HG03571 (cell line): ENCODE data around the gene LAMA5.

ENCODE experiments used
- ATAC-seq: cut with Tn5 transposase; IDR thresholded peaks from one replicate; pipeline ENCODE4 v1.9.1; 2021; ENCODE audit not compliant: unreplicated experiment

The LAMA5 gene

GRCh38 chr20:62317167-62317655, 49.9 kb downstream of the LAMA5 start:
- ATAC-seq: no peak

GRCh38 chr20:62316331-62317166, 50.6 kb downstream of the LAMA5 start:
- no peak for ATAC-seq

GRCh38 chr20:62315773-62316172, 51.3 kb downstream of the LAMA5 start:
- ATAC-seq: no peak

- ATAC-seq: no peak
Measured at GRCh38 chr20:62314711-62315302, 52.3 kb downstream of the LAMA5 start.

GRCh38 chr20:62314339-62314638, 52.8 kb downstream of the LAMA5 start:
- ATAC-seq: no peak

GRCh38 chr20:62313460-62314338, 53.4 kb downstream of the LAMA5 start:
- ATAC-seq: no peak

- no peak for ATAC-seq
Measured at GRCh38 chr20:62313021-62313420, 54.1 kb downstream of the LAMA5 start.

- no peak for ATAC-seq
Measured at GRCh38 chr20:62312662-62312977, 54.5 kb downstream of the LAMA5 start.

GRCh38 chr20:62311832-62312661, 55.1 kb downstream of the LAMA5 start:
- no peak for ATAC-seq

GRCh38 chr20:62311150-62311549, 56.0 kb downstream of the LAMA5 start:
- no peak for ATAC-seq

- no peak for ATAC-seq
Measured at GRCh38 chr20:62310757-62311121, 56.4 kb downstream of the LAMA5 start.

- ATAC-seq: no peak
Measured at GRCh38 chr20:62309947-62310756, 57.0 kb downstream of the LAMA5 start.

GRCh38 chr20:62309198-62309944, 57.7 kb downstream of the LAMA5 start:
- ATAC-seq: no peak

GRCh38 chr20:62308102-62308822, 58.9 kb downstream of the LAMA5 start:
- no peak for ATAC-seq

GRCh38 chr20:62307226-62308101, 59.6 kb downstream of the LAMA5 start:
- ATAC-seq: no peak

- ATAC-seq: no peak
Measured at GRCh38 chr20:62306414-62307187, 60.5 kb downstream of the LAMA5 start.

GRCh38 chr20:62305765-62306413, 61.2 kb downstream of the LAMA5 start:
- no peak for ATAC-seq
